CD8-positive, alpha-beta memory T cell (primary cell): Measurements from ENCODE around the gene LRAT. TPM values are rescaled to one million over a fixed set of nuclear protein-coding genes. Genes with fewer than 3 reads are reported as not detected.
A peak's percentile ranks its signal among the peaks of the same experiment; 100 is the strongest.

ENCODE experiments used
- CTCF ChIA-PET: fragments of 350-600 bp; sonication (Branson Sonifier 250); formaldehyde crosslinking; loops from one replicate; lab custom pipeline; 2021; ENCODE audit warnings: antibody characterized with exemption; lab: Charles Lee
- POLR2A ChIA-PET: fragments of 350-600 bp; sonication (Branson Sonifier 250); formaldehyde crosslinking; loops from one replicate; lab custom pipeline; 2021; ENCODE audit warnings: antibody characterized with exemption; lab: Charles Lee
- DNase-seq, 5 donors: peaks; one replicate each; pipeline versions ENCODE4 v3.0.0 to v3.0.0-alpha.2; 2020 to 2022; ENCODE audit warnings: mixed read lengths in 1 of 5
- H3K27ac ChIP-seq: one replicate; pipeline ENCODE4 v1.7.0; 2013; ENCODE audit warnings: low read depth, mild to moderate bottlenecking, low read length, moderate library complexity
- H3K27me3 ChIP-seq: 2 replicates; pipeline ENCODE4 v1.7.0; 2013; ENCODE audit warnings: low read length, mild to moderate bottlenecking; ENCODE audit not compliant: insufficient read depth, poor library complexity, severe bottlenecking
- H3K36me3 ChIP-seq: 2 replicates; pipeline ENCODE4 v1.7.0; 2013; ENCODE audit warnings: mild to moderate bottlenecking, low read length, moderate library complexity; ENCODE audit not compliant: insufficient read depth
- H3K4me1 ChIP-seq: 2 replicates; pipeline ENCODE4 v1.7.0; 2013; ENCODE audit warnings: mild to moderate bottlenecking, low read length, moderate library complexity; ENCODE audit not compliant: insufficient read depth
- H3K4me3 ChIP-seq: 2 replicates; pipeline ENCODE4 v1.7.0; 2013; ENCODE audit warnings: mild to moderate bottlenecking, low read length
- H3K9me3 ChIP-seq: 2 replicates; pipeline ENCODE4 v1.7.0; 2013; ENCODE audit warnings: mild to moderate bottlenecking, low read length
- H3K27ac Mint-ChIP-seq, 8 donors: one replicate each; pipeline ENCODE4 v1.8.0; 2020 to 2021; ENCODE audit warnings: mixed read lengths in 8 of 8, mild to moderate bottlenecking in 6 of 8, inconsistent platforms in 3 of 8, moderate library complexity in 3 of 8
- H3K27me3 Mint-ChIP-seq, 2 donors: one replicate each; pipeline ENCODE4 v1.8.0; 2020 to 2021; ENCODE audit warnings: mixed read lengths in 2 of 2, mild to moderate bottlenecking in 1 of 2, moderate library complexity in 1 of 2
- H3K36me3 Mint-ChIP-seq, 3 donors: one replicate each; pipeline ENCODE4 v1.8.0; 2020 to 2021; ENCODE audit warnings: mixed read lengths in 3 of 3, inconsistent platforms in 1 of 3, mild to moderate bottlenecking in 1 of 3
- H3K4me1 Mint-ChIP-seq, 3 donors: one replicate each; pipeline ENCODE4 v1.8.0; 2020 to 2021; ENCODE audit warnings: mixed read lengths in 3 of 3, inconsistent platforms in 1 of 3, mild to moderate bottlenecking in 1 of 3
- H3K4me3 Mint-ChIP-seq, 7 donors: one replicate each; pipeline ENCODE4 v1.8.0; 2020 to 2021; ENCODE audit warnings: mixed read lengths in 7 of 7, mild to moderate bottlenecking in 6 of 7, moderate library complexity in 4 of 7, inconsistent platforms in 2 of 7
- H3K9me3 Mint-ChIP-seq, 5 donors: one replicate each; pipeline ENCODE4 v1.8.0; 2020 to 2022; ENCODE audit warnings: mixed read lengths in 5 of 5, mild to moderate bottlenecking in 3 of 5, moderate library complexity in 2 of 5, inconsistent platforms in 1 of 5
- polyA plus RNA-seq: library from polyadenylated mRNA; unstranded; fragments of 300-500 nt; fragmentation: Illumina TruSeq; gene quantifications from one replicate; pipeline ENCODE4 v1.2.3, GENCODE V29; 2021
- total RNA-seq, 2 experiments: library from RNA; stranded (reverse); gene quantifications; one replicate each; pipeline ENCODE4 v1.2.3, GENCODE V29; 2021

LRAT gene
- total and polyA plus RNA-seq, 3 experiments from 2014 or later = not detected

GRCh38 chr4:154741131-154741665 is 2.6 kb upstream of the LRAT start:
- peaks cover 4% of the 10 kb centered on the region for H3K27me3 ChIP-seq
- no peaks in the 10 kb centered on the region for H3K4me1 ChIP-seq
- Mint-ChIP-seq H3K9me3 (peaks cover 0 to 10% (median 0%) of the 10 kb centered on the region in 5 donors), H3K4me1 (peaks cover 0 to 32% (median 10%) of the 10 kb centered on the region in 3 donors), H3K27me3 (peaks cover 39 to 51% of the 10 kb centered on the region in 2 donors), H3K27ac (no peak overlapping the region), H3K36me3 (no peaks in the 10 kb centered on the region), H3K4me3 (no peak overlapping the region)
- no peaks in the 10 kb centered on the region for H3K36me3 ChIP-seq
- H3K27ac ChIP-seq = no peak overlapping the region
- no peaks in the 10 kb centered on the region for H3K9me3 ChIP-seq
- no peak for DNase-seq
- ChIA-PET CTCF (no interaction called here), POLR2A (no interaction called here)
- H3K4me3 ChIP-seq = no peak overlapping the region

- Mint-ChIP-seq H3K27me3 (peaks cover 39 to 58% of the 10 kb centered on the region in 2 donors), H3K4me3 (peak overlapping the region in 3 of 7 donors; percentile 25 to 39 (median 33)), H3K27ac (no peak overlapping the region), H3K36me3 (no peaks in the 10 kb centered on the region), H3K9me3 (peaks cover 0 to 10% (median 0%) of the 10 kb centered on the region in 5 donors), H3K4me1 (peaks cover 0 to 32% (median 10%) of the 10 kb centered on the region in 3 donors)
- Histone ChIP-seq H3K27me3 (peaks cover 4% of the 10 kb centered on the region), H3K36me3 (no peaks in the 10 kb centered on the region), H3K4me1 (no peaks in the 10 kb centered on the region), H3K9me3 (no peaks in the 10 kb centered on the region), H3K4me3 (no peak overlapping the region), H3K27ac (no peak overlapping the region)
- ChIA-PET CTCF (no interaction called here), POLR2A (no interaction called here)
- no peak for DNase-seq
These were observed 1.6 kb upstream of the LRAT start for GRCh38 chr4:154741922-154742850.

GRCh38 chr4:154744341-154744926 is 634 bp downstream of the LRAT start:
- Histone ChIP-seq H3K4me3 (peak overlapping the region; percentile 14), H3K27ac (no peak overlapping the region), H3K36me3 (no peaks in the 10 kb centered on the region), H3K27me3 (peaks cover 4% of the 10 kb centered on the region), H3K9me3 (no peaks in the 10 kb centered on the region), H3K4me1 (no peaks in the 10 kb centered on the region)
- Mint-ChIP-seq H3K4me1 (peaks cover 0 to 32% (median 10%) of the 10 kb centered on the region in 3 donors), H3K27ac (peak overlapping the region in 1 of 8 donors; percentile 36), H3K27me3 (peaks cover 40 to 69% of the 10 kb centered on the region in 2 donors), H3K9me3 (peaks cover 0 to 10% (median 0%) of the 10 kb centered on the region in 5 donors), H3K4me3 (peak overlapping the region; percentile 6 to 88 (median 80)), H3K36me3 (no peaks in the 10 kb centered on the region)
- ChIA-PET POLR2A (no interaction called here), CTCF (no interaction called here)
- DNase-seq = no peak

- no peak overlapping the region for H3K27ac Mint-ChIP-seq
- Histone ChIP-seq H3K27me3 (no peaks in the 10 kb centered on the region), H3K4me3 (no peak overlapping the region), H3K36me3 (no peaks in the 10 kb centered on the region), H3K27ac (no peak overlapping the region), H3K9me3 (no peaks in the 10 kb centered on the region), H3K4me1 (no peaks in the 10 kb centered on the region)
- H3K27me3 Mint-ChIP-seq = no peaks in the 10 kb centered on the region
- no peaks in the 10 kb centered on the region for H3K36me3 Mint-ChIP-seq
- no peaks in the 10 kb centered on the region for H3K4me1 Mint-ChIP-seq
- H3K4me3 Mint-ChIP-seq = no peak overlapping the region
- no peak for DNase-seq
- ChIA-PET CTCF (no interaction called here), POLR2A (no interaction called here)
- H3K9me3 Mint-ChIP-seq = no peaks in the 10 kb centered on the region
These were observed 13.9 kb downstream of the LRAT start for GRCh38 chr4:154757713-154758112.

GRCh38 chr4:154760895-154761294 is 17.1 kb downstream of the LRAT start:
- Mint-ChIP-seq H3K9me3 (no peaks in the 10 kb centered on the region), H3K27ac (no peak overlapping the region), H3K27me3 (peaks cover 1 to 2% of the 10 kb centered on the region in 2 donors), H3K36me3 (no peaks in the 10 kb centered on the region), H3K4me3 (no peak overlapping the region), H3K4me1 (no peaks in the 10 kb centered on the region)
- Histone ChIP-seq H3K27ac (no peak overlapping the region), H3K4me1 (no peaks in the 10 kb centered on the region), H3K27me3 (no peaks in the 10 kb centered on the region), H3K9me3 (no peaks in the 10 kb centered on the region), H3K4me3 (no peak overlapping the region), H3K36me3 (no peaks in the 10 kb centered on the region)
- ChIA-PET POLR2A (no interaction called here), CTCF (no interaction called here)
- DNase-seq = no peak

- POLR2A ChIA-PET = no interaction called here
- Histone ChIP-seq H3K4me3 (no peak overlapping the region), H3K9me3 (no peaks in the 10 kb centered on the region), H3K4me1 (no peaks in the 10 kb centered on the region), H3K27ac (no peak overlapping the region), H3K27me3 (no peaks in the 10 kb centered on the region), H3K36me3 (no peaks in the 10 kb centered on the region)
- no peaks in the 10 kb centered on the region for H3K4me1 Mint-ChIP-seq
- DNase-seq = no peak
- H3K27me3 Mint-ChIP-seq = peaks cover 1 to 16% of the 10 kb centered on the region in 2 donors
- peaks cover 5 to 7% (median 6%) of the 10 kb centered on the region in 5 donors for H3K9me3 Mint-ChIP-seq
- CTCF ChIA-PET = no interaction called here
- H3K36me3 Mint-ChIP-seq = no peaks in the 10 kb centered on the region
- no peak overlapping the region for H3K27ac Mint-ChIP-seq
- H3K4me3 Mint-ChIP-seq = no peak overlapping the region
These were observed 34.5 kb downstream of the LRAT start for GRCh38 chr4:154778264-154778663.

- DNase-seq = no peak
- Mint-ChIP-seq H3K36me3 (no peaks in the 10 kb centered on the region), H3K27ac (no peak overlapping the region), H3K27me3 (peaks cover 1 to 16% of the 10 kb centered on the region in 2 donors), H3K4me1 (no peaks in the 10 kb centered on the region), H3K4me3 (no peak overlapping the region), H3K9me3 (peaks cover 3 to 7% (median 6%) of the 10 kb centered on the region in 5 donors)
- ChIA-PET POLR2A (no interaction called here), CTCF (no interaction called here)
- Histone ChIP-seq H3K9me3 (no peaks in the 10 kb centered on the region), H3K4me1 (no peaks in the 10 kb centered on the region), H3K36me3 (no peaks in the 10 kb centered on the region), H3K27ac (no peak overlapping the region), H3K27me3 (no peaks in the 10 kb centered on the region), H3K4me3 (no peak overlapping the region)
These were observed 35.7 kb downstream of the LRAT start for GRCh38 chr4:154779362-154779947.
